PC-9 (cell line): ENCODE measurements around the gene RND3. TPM values are rescaled to one million over a fixed set of nuclear protein-coding genes. Genes with fewer than 3 reads are reported as not detected.

Experiments used
- BruUV-seq: library from RNA; stranded (reverse); fragments of 400-500 nt; replicated peaks from 2 replicates; lab custom pipeline; 2021; lab: Mats Ljungman, UMichigan
- CTCF ChIA-PET: fragments of 300-600 bp; sonication (Branson Sonifier 250); formaldehyde crosslinking; loops from one replicate; lab custom pipeline; 2022; ENCODE audit warnings: antibody characterized with exemption; lab: Charles Lee
- POLR2A ChIA-PET: fragments of 300-600 bp; sonication (Branson Sonifier 250); formaldehyde crosslinking; loops from one replicate; lab custom pipeline; 2022; ENCODE audit warnings: antibody characterized with exemption; ENCODE audit not compliant: unreplicated experiment; lab: Charles Lee
- DNase-seq, 2 experiments: peaks; one replicate each; pipeline versions ENCODE4 v3.0.0 to v3.0.0-alpha.2; 2015 to 2022; ENCODE audit warnings: mixed read lengths in 1 of 2
- H2AFZ ChIP-seq: fragments of 200-600 bp; sonication (generic); 2 replicates; pipeline ENCODE4 v1.8.1; 2017; ENCODE audit warnings: antibody characterized with exemption
- H3F3A ChIP-seq: fragments of 200-600 bp; sonication (generic); 2 replicates; pipeline ENCODE4 v1.8.1; 2017; ENCODE audit warnings: antibody characterized with exemption, mild to moderate bottlenecking, low read depth; ENCODE audit not compliant: insufficient read depth
- H3K27ac ChIP-seq: fragments of 200-600 bp; sonication (generic); 2 replicates; pipeline ENCODE4 v1.6.1; 2016; ENCODE audit warnings: mixed run types
- H3K27me3 ChIP-seq: fragments of 200-600 bp; sonication (generic); 2 replicates; pipeline ENCODE4 v1.6.1; 2016; ENCODE audit warnings: low read depth, mixed run types; ENCODE audit not compliant: insufficient read depth
- H3K36me3 ChIP-seq: fragments of 200-600 bp; sonication (generic); 2 replicates; pipeline ENCODE4 v1.6.1; 2016; ENCODE audit warnings: low read depth, mixed run types
- H3K4me1 ChIP-seq: fragments of 200-600 bp; sonication (generic); replicated peaks from 2 replicates; pipeline ENCODE4 v1.6.1; 2016; ENCODE audit warnings: mixed run types; ENCODE audit not compliant: insufficient read depth
- H3K4me2 ChIP-seq: fragments of 200-600 bp; sonication (generic); 2 replicates; pipeline ENCODE4 v1.6.1; 2017; ENCODE audit warnings: mixed run types
- H3K4me3 ChIP-seq: fragments of 200-600 bp; sonication (generic); 2 replicates; pipeline ENCODE4 v1.6.1; 2016; ENCODE audit warnings: mixed run types
- H3K79me2 ChIP-seq: fragments of 200-600 bp; sonication (generic); 2 replicates; pipeline ENCODE4 v1.6.1; 2017; ENCODE audit warnings: low read depth, mixed run types
- H3K9me2 ChIP-seq: fragments of 200-600 bp; sonication (generic); 2 replicates; pipeline ENCODE4 v1.8.1; 2017; ENCODE audit warnings: mild to moderate bottlenecking; ENCODE audit not compliant: insufficient read depth
- H3K9me3 ChIP-seq: fragments of 200-600 bp; sonication (generic); 2 replicates; pipeline ENCODE4 v1.8.1; 2016; ENCODE audit warnings: low read depth; ENCODE audit not compliant: insufficient read depth
- H4K20me1 ChIP-seq: fragments of 200-600 bp; sonication (generic); 2 replicates; pipeline ENCODE4 v1.8.1; 2017; ENCODE audit not compliant: insufficient read depth
- CTCF ChIP-seq: fragments of 200-600 bp; sonication (generic); conservative IDR thresholded peaks from 2 replicates; pipeline ENCODE4 v1.6.1; 2017; ENCODE audit warnings: mixed run types, antibody characterized with exemption, mild to moderate bottlenecking, moderate library complexity
- EZH2 ChIP-seq: fragments of 200-600 bp; sonication (generic); IDR thresholded peaks from 2 replicates; pipeline ENCODE4 v1.8.0; 2017; ENCODE audit warnings: antibody characterized with exemption, low read depth
- intact Hi-C: fragments of 100-400 bp; cut with micrococcal nuclease; formaldehyde crosslinking; loops from one replicate; pipeline ENCODE4 v1.10.0; 2022; ENCODE audit not compliant: unreplicated experiment
- total RNA-seq: library from RNA; stranded (reverse); gene quantifications from 2 replicates; pipeline ENCODE4 v1.2.3, GENCODE V29; 2021

The RND3 gene
- total RNA-seq, 1 experiment from 2014 or later = 72.9 TPM

- Histone ChIP-seq H2AFZ (no peak overlapping the region), H3K27me3 (no peaks in the 10 kb centered on the region), H3K9me3 (0 out of 2 replicates have a peak, but pooled peaks cover 8% of the 10 kb centered on the region), H3K27ac (no peak overlapping the region), H3K4me3 (no peak overlapping the region), H3K9me2 (no peaks in the 10 kb centered on the region; the same call in 1 of the 2 replicates), H3K36me3 (no peaks in the 10 kb centered on the region), H4K20me1 (no peaks in the 10 kb centered on the region), H3K4me1 (peaks cover 28% of the 10 kb centered on the region), H3K79me2 (no peaks in the 10 kb centered on the region), H3K4me2 (no peak overlapping the region), H3F3A (peaks cover 12% of the 10 kb centered on the region)
- no TSS peak for BruUV-seq
- intact Hi-C loops = no loop called here
- no peak for TF ChIP-seq EZH2
- no peak for TF ChIP-seq CTCF
- CTCF ChIA-PET = no interaction called here
- POLR2A ChIA-PET = interaction anchor here (0.6 kb wide), 1 partner anchor 50 kb away, joined by 3 read pairs; no protein-coding TSS in a partner anchor
- no peak for DNase-seq
Observed at GRCh38 chr2:150532879-150533278, 45.4 kb upstream of the RND3 start.

GRCh38 chr2:150532020-150532419 is 44.6 kb upstream of the RND3 start:
- H3K4me2 ChIP-seq = no peak overlapping the region
- H3K4me1 ChIP-seq = peaks cover 37% of the 10 kb centered on the region
- H3K27ac ChIP-seq = no peak overlapping the region
- intact Hi-C loops = no loop called here
- peaks cover 21% of the 10 kb centered on the region for H3F3A ChIP-seq
- H3K36me3 ChIP-seq = no peaks in the 10 kb centered on the region
- H3K9me3 ChIP-seq = 0 out of 2 replicates have a peak, but pooled peaks cover 3% of the 10 kb centered on the region
- H3K4me3 ChIP-seq = no peak overlapping the region
- DNase-seq = no peak
- ChIA-PET POLR2A (interaction anchor here (0.6 kb wide), 1 partner anchor 542 kb away, joined by 10 read pairs; no protein-coding TSS in a partner anchor), CTCF (no interaction called here)
- H3K27me3 ChIP-seq = no peaks in the 10 kb centered on the region
- H2AFZ ChIP-seq = no peak overlapping the region
- no peaks in the 10 kb centered on the region for H3K79me2 ChIP-seq
- BruUV-seq = no TSS peak
- TF ChIP-seq EZH2 = no peak
- no peaks in the 10 kb centered on the region; the same call in 1 of the 2 replicates for H3K9me2 ChIP-seq
- no peaks in the 10 kb centered on the region for H4K20me1 ChIP-seq

- H2AFZ ChIP-seq = no peak overlapping the region
- no peak overlapping the region for H3K4me3 ChIP-seq
- no peak overlapping the region for H3K27ac ChIP-seq
- no TSS peak for BruUV-seq
- DNase-seq = no peak
- no peaks in the 10 kb centered on the region for H4K20me1 ChIP-seq
- CTCF ChIA-PET = no interaction called here
- H3K4me2 ChIP-seq = no peak overlapping the region
- H3K79me2 ChIP-seq = no peaks in the 10 kb centered on the region
- peaks cover 38% of the 10 kb centered on the region for H3K4me1 ChIP-seq
- no peaks in the 10 kb centered on the region for H3K27me3 ChIP-seq
- peaks cover 21% of the 10 kb centered on the region for H3F3A ChIP-seq
- H3K36me3 ChIP-seq = no peaks in the 10 kb centered on the region
- H3K9me2 ChIP-seq = no peaks in the 10 kb centered on the region; the same call in 1 of the 2 replicates
- H3K9me3 ChIP-seq = 0 out of 2 replicates have a peak, but pooled peaks cover 3% of the 10 kb centered on the region
- TF ChIP-seq CTCF (no peak), EZH2 (no peak)
- POLR2A ChIA-PET = no interaction called here
- intact Hi-C loops = no loop called here
Observed at GRCh38 chr2:150531591-150531990, 44.1 kb upstream of the RND3 start.

GRCh38 chr2:150530168-150530567 is 42.7 kb upstream of the RND3 start:
- H2AFZ ChIP-seq = no peak overlapping the region
- no peak overlapping the region for H3K4me3 ChIP-seq
- peaks cover 51% of the 10 kb centered on the region for H3K4me1 ChIP-seq
- H3K79me2 ChIP-seq = no peaks in the 10 kb centered on the region
- ChIA-PET CTCF (no interaction called here), POLR2A (no interaction called here)
- no peaks in the 10 kb centered on the region for H4K20me1 ChIP-seq
- H3K27ac ChIP-seq = peak overlapping the region; percentile 95
- H3K27me3 ChIP-seq = no peaks in the 10 kb centered on the region
- TF ChIP-seq CTCF (no peak), EZH2 (no peak)
- H3K9me3 ChIP-seq = 0 out of 2 replicates have a peak, but pooled peaks cover 3% of the 10 kb centered on the region
- H3F3A ChIP-seq = peaks cover 21% of the 10 kb centered on the region
- no peaks in the 10 kb centered on the region for H3K9me2 ChIP-seq
- BruUV-seq = no TSS peak
- intact Hi-C loops = no loop called here
- H3K36me3 ChIP-seq = no peaks in the 10 kb centered on the region
- no peak for DNase-seq
- peak overlapping the region; percentile 62 for H3K4me2 ChIP-seq
